Smooth muscle cell of the brain vasculature (primary cell): Measurements from ENCODE around the gene CCDC9B.

Experiments
- DNase-seq: peaks from one replicate; pipeline ENCODE4 v3.0.0-alpha.2; 2012; ENCODE audit warnings: low read depth, low spot score

Gene CCDC9B

GRCh38 chr15:40331026-40331425 is 9.7 kb downstream of the CCDC9B start:
- DNase-seq, result no peak

- no peak for DNase-seq
These were observed 10.3 kb downstream of the CCDC9B start for GRCh38 chr15:40330368-40330836.

- no peak for DNase-seq
These were observed 10.9 kb downstream of the CCDC9B start for GRCh38 chr15:40329804-40330203.

- DNase-seq, result no peak
These were observed 12.0 kb downstream of the CCDC9B start for GRCh38 chr15:40328751-40329150.

GRCh38 chr15:40328176-40328575 is 12.6 kb downstream of the CCDC9B start:
- no peak for DNase-seq

- DNase-seq, result no peak
These were observed 13.3 kb downstream of the CCDC9B start for GRCh38 chr15:40327457-40327856.

GRCh38 chr15:40325700-40326099 is 15.0 kb downstream of the CCDC9B start:
- no peak for DNase-seq

GRCh38 chr15:40325188-40325587 is 15.6 kb downstream of the CCDC9B start:
- no peak for DNase-seq

- DNase-seq, result no peak
These were observed 16.5 kb downstream of the CCDC9B start for GRCh38 chr15:40323953-40324937.

GRCh38 chr15:40323239-40323952 is 17.3 kb downstream of the CCDC9B start, which contains the start of gene INAFM2:
INAFM2 (plus strand) TSS chr15:40323692; CDS start chr15:40324056, 364 bp downstream.
- peak; percentile 91 for DNase-seq

- DNase-seq, result no peak
These were observed 18.1 kb downstream of the CCDC9B start for GRCh38 chr15:40322531-40323238.

GRCh38 chr15:40320931-40321371 is 19.8 kb downstream of the CCDC9B start:
- DNase-seq, result no peak

- DNase-seq, result no peak
These were observed 20.3 kb downstream of the CCDC9B start for GRCh38 chr15:40320409-40320808.

- no peak for DNase-seq
These were observed 23.2 kb downstream of the CCDC9B start for GRCh38 chr15:40317580-40317979.

- no peak for DNase-seq
These were observed 23.8 kb downstream of the CCDC9B start for GRCh38 chr15:40316931-40317330.

- DNase-seq, result no peak
These were observed 25.9 kb downstream of the CCDC9B start for GRCh38 chr15:40314723-40315276.

- no peak for DNase-seq
These were observed 27.0 kb downstream of the CCDC9B start for GRCh38 chr15:40313531-40314398.

GRCh38 chr15:40312370-40313158 is 28.2 kb downstream of the CCDC9B start:
- no peak for DNase-seq

GRCh38 chr15:40310993-40311392 is 29.7 kb downstream of the CCDC9B start:
- no peak for DNase-seq
